ENCODE results near the gene CPED1.

DNA sequence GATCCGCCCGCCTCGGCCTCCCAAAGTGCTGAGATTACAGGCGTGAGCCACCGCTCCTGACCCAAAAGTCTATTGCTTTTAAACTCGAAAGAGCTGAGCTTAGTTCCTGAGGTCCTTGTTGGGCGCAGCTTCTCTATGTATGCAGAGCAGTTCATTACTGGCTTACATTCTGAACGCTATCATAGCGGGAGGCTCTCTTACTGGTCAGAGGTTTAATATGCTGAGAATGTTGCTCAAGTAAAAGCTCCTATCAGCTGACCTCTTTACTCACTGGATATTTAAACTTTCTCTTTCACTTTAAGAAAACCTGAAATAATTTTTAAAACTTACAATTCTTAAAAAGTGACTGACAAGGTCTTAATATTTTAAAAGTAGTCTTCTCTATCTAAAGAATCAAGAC, 179.5 kb downstream of the CPED1 start:
- TF ChIP-seq, protein P1, sequence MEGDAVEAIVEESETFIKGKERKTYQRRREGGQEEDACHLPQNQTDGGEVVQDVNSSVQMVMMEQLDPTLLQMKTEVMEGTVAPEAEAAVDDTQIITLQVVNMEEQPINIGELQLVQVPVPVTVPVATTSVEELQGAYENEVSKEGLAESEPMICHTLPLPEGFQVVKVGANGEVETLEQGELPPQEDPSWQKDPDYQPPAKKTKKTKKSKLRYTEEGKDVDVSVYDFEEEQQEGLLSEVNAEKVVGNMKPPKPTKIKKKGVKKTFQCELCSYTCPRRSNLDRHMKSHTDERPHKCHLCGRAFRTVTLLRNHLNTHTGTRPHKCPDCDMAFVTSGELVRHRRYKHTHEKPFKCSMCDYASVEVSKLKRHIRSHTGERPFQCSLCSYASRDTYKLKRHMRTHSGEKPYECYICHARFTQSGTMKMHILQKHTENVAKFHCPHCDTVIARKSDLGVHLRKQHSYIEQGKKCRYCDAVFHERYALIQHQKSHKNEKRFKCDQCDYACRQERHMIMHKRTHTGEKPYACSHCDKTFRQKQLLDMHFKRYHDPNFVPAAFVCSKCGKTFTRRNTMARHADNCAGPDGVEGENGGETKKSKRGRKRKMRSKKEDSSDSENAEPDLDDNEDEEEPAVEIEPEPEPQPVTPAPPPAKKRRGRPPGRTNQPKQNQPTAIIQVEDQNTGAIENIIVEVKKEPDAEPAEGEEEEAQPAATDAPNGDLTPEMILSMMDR (conservative IDR thresholded peaks at IDR 0.05; ENCODE audit: low read depth in 2 of 2), result no peak
- TF ChIP-seq NANOG (IDR thresholded peaks at IDR 0.05; ENCODE audit: borderline replicate concordance) (no peak), EZH2phosphoT487 (IDR thresholded peaks at IDR 0.05; ENCODE audit: unreplicated experiment) (no peak), EZH2 (IDR thresholded peaks at IDR 0.05; ENCODE audit: low read depth, unreplicated experiment) (no peak), POLR2AphosphoS5 (IDR thresholded peaks at IDR 0.05; ENCODE audit: low read depth) (no peak)
- TF ChIP-seq, protein P2, sequence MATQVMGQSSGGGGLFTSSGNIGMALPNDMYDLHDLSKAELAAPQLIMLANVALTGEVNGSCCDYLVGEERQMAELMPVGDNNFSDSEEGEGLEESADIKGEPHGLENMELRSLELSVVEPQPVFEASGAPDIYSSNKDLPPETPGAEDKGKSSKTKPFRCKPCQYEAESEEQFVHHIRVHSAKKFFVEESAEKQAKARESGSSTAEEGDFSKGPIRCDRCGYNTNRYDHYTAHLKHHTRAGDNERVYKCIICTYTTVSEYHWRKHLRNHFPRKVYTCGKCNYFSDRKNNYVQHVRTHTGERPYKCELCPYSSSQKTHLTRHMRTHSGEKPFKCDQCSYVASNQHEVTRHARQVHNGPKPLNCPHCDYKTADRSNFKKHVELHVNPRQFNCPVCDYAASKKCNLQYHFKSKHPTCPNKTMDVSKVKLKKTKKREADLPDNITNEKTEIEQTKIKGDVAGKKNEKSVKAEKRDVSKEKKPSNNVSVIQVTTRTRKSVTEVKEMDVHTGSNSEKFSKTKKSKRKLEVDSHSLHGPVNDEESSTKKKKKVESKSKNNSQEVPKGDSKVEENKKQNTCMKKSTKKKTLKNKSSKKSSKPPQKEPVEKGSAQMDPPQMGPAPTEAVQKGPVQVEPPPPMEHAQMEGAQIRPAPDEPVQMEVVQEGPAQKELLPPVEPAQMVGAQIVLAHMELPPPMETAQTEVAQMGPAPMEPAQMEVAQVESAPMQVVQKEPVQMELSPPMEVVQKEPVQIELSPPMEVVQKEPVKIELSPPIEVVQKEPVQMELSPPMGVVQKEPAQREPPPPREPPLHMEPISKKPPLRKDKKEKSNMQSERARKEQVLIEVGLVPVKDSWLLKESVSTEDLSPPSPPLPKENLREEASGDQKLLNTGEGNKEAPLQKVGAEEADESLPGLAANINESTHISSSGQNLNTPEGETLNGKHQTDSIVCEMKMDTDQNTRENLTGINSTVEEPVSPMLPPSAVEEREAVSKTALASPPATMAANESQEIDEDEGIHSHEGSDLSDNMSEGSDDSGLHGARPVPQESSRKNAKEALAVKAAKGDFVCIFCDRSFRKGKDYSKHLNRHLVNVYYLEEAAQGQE (IDR thresholded peaks at IDR 0.05; ENCODE audit: unreplicated experiment), result no peak

All from GM23338 (cell line).